GM19372 (cell line): Measurements from ENCODE around the gene PDZD2.
"Not testable (repeated sequence)": the region's sequence is repeated elsewhere in the genome, so short reads cannot be mapped to it uniquely, and the experiment has no call there.

Experiments
- ATAC-seq: cut with Tn5 transposase; IDR thresholded peaks from one replicate; pipeline ENCODE4 v1.9.1; 2021; ENCODE audit warnings: mild to moderate bottlenecking, low read depth, moderate library complexity; ENCODE audit not compliant: unreplicated experiment

Gene PDZD2

DNA sequence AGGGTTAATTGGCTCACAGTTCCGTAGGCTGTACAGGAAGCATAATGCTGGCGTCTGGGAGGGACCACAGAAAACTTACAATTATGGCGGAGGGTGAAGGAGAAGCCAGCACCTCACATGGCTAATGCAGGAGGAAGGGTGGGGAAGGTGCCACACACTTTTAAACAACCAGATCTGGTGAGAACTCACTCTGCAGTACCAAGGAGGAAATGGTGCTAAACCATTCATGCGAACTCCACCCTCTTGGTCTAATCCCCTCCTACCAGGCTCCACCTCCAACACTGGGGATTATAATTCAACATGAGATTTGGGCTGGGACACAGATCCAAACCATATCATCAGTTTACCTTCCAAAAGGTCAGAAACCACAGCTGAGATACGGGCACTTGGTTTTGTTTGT is 122.9 kb downstream of the PDZD2 start:
- ATAC-seq: no peak

DNA sequence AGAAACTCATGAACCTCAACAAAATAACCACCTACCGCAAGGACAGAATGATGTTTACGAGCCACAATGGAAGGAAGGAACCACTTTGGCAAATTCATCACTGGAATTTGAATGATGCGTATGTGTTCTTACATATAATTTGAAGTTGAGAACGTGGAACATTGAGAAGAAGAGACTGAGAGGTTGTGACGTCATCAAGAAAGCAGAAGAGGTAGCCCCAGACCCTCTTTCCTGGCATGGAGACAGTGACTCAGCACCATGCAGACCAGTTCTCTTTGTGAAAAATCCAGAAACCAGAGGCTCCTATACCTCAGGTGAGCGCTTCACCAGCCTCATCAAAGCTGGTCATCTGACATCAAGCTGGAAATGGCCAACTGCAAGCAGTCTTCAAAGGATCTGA is 124.5 kb downstream of the PDZD2 start:
- ATAC-seq: no peak

DNA sequence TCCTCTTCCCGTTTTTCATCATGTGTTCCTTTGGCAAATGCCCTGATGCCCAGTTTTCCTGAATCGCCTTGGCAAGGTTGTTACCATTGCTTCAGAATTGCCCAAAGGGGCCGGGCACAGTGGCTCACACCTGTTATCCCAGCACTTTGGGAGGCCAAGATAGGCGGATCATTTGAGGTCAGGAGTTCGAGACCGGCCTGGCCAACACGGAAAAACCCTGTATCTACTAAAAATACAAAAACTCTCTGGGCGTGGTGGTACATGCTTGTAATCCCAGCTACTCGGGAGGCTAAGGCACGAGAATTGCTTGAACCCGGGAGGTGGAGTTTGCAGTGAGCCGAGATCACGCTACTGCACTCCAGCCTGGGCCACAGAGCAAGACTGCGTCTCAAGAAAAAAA is 125.8 kb downstream of the PDZD2 start:
- ATAC-seq: not testable (repeated sequence)

DNA sequence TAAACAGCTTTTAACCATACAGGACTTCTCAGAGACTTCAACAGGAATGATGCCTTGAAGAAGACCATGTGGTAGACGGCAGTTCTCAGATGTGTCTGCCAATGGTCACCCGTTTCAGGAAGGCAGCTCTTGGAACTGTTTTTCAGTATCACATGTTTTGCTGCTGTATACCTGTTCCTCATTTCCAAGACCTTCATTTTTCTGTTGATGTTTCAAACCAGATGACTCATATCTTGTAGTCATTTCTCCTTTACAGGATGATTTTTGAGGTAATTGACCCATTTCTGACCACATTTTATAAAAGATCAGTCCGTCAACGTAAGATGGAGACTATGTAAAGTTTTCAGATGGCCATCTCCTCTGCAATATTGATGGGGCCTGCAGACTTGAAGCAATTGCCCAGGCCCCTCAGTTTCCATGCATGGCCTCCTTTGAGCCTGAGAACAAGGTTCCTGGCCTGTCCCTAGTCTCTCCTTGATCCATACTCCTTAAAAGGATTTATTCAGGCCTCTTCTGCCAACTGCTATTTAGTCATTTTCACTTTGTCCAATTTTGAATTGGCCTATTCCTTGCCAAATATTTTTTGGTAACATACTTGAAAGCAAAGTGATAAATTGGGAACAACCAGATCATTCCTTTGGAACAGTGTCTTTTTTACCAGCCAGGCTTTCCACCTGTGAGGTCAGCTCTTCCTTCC is 128.6 kb downstream of the PDZD2 start:
- ATAC-seq: no peak

DNA sequence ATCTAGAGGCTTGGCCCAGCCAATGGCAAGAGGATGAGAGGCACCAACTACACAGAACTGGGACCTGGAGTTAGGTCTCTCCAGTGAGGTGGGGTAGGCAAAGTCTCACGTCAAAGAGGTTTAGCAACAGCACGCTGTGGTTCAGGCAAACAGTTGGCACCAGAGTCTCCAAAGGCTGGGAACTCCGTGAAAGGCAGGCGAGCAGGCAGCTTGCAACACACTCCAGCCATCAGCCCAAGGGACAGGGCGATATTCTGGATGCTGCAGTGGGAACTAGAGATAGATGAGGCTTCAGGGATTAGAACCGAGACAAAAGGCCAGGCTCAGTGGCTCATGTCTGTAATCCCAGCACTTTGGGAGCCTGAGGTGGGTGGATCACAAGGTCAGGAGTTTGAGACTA is 129.1 kb downstream of the PDZD2 start:
- ATAC-seq: no peak

DNA sequence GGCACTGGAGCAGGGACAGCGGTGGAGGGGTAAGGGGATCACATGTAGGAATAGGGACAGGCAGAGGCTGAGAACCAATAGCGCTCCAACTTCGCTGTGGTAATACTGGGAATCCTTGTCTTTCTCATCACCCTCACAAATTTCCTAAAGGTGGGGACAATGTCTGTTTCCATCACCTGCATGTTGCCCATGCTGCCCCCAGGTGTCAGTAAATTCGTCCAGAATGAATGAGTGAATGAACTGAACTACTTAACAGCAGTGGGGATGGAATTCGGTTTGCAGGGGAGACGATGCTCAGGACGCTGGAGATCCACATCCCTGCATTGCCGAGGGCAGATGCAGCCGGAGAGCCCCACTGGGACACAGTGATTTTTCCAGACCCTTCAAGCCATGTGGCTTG is 129.9 kb downstream of the PDZD2 start:
- ATAC-seq: no peak

DNA sequence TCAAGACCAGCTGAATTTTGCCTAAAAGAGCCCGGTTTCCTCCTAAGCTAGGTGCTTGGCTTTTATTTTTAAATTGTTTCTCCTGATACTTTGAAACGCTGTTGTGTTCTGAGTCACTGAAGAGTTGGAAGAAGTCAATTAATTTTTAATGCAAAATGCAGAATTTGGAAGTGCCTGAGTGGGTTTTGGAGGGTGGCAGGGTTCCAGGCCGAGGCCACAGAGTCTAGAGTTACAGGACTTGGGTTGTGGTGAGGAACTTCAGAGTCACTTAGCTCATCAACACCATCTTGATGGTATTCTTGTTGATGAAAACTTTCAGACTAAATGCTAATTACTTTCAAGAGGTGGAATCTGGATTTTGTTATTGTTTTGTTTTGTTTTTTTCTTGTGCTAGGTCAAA is 130.6 kb downstream of the PDZD2 start:
- no peak for ATAC-seq

DNA sequence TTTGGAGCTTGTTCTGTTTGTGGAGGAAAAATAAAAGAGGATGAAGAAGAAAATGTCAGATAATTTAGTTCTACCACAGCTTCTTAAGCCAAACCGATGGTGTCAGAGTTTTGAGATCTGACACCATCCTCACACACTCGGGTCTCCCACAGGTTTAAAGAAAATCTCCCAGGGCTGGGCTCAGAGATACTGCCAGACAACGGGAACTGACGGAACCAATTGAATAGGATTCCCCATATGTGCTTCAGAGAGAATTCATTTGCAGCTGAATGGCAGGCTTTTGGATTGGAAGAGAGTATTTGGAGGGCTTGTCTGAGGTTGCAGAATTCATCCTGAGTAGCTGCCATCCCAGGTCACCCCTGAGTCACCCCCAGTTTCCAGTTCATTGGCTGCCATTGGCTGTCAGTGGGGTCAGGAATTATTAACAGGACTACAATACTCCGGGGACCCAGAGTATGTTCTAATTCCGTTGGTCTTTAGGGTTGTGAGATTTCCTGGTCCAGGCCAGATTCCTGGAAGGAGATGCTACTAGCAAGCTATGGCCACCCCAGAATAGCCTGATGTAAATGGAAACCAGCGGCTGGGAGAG is 131.3 kb downstream of the PDZD2 start:
- ATAC-seq: no peak

DNA sequence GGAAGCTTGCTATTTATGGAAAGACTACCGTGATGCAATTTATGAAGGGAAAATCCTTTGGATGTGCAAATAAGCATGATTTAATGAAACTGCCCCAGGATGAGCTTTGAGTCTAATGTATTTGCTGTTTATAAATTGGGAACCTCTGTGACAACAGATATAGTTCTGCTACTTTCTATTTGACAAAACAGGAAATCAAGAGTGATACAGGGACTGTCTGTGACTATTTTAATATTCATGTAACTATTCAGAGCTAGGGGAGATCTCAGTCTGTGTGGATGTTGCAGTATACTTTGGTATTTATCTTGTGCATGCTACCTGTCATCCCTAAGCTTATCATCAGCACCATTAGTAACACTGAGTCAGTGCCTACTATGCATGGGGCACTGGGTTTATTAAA is 132.1 kb downstream of the PDZD2 start:
- ATAC-seq: peak; percentile 81

DNA sequence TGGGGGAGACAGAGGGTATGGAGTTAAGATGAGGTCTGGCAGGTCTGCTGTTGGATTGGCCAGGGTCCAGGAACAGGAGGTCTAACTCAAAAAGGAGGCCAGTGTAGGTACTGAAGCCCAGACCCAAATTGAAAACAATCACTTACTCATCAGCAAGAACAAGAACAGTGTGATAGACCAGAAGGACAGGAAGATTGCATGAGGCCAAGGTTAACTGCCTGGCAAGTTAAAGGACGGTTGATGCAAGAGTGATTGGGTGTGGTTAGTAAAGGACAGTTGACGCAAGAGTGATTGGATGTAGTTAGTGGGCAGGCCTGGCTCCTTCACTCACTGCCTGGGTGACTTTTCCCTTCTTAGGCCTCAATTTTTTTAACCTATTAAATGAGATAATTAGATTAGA is 132.6 kb downstream of the PDZD2 start:
- peak; percentile 9 for ATAC-seq

DNA sequence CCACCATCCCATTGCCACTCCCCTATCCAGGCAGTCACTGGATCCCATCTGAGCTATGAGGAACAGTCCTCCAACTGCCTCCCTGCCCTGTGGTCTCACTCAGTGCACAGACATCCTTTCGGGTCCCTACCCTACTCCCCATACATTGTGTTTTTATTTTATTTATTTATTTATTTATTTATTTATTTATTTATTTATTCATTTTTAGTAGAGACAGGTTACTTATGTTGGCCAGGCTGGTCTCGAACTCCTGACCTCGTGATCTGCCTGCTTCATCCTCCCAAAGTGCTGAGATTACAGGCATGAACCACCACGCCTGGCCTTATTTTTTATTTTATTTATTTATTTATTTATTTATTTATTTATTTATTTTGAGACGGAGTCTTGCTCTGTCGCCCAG is 137.4 kb downstream of the PDZD2 start:
- ATAC-seq: not testable (repeated sequence)

DNA sequence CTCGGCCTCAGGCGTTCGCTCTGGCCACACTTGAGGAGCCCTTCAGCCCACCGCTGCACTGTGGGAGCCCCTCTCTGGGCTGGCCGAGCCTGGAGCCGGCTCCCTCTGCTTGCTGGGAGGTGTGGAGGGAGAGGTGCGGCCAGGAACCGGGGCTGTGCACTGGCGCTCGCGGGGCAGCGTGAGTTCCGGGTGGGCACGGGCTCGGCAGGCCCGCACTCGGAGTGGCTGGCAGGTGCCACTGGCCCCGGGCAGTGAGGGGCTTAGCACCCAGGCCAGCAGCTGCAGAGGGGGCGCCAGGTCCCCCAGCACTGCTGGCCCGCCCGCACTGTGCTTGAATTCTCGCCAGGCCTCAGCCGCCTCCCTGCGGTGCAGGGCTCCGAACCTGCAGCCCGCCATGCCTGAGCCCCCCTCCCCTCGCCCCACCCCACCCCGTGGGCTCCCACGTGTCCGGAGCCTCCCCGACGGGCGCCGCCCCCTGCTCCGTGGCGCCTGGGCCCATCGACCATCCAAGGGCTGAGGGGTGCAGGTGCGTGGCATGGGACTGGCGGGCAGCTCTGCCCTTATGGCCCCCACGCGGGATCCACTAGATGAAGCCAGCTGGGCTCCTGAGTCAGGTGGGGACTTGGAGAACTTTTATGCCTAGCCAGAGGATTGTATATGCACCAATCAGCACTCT is 138.2 kb downstream of the PDZD2 start:
- ATAC-seq: no peak

DNA sequence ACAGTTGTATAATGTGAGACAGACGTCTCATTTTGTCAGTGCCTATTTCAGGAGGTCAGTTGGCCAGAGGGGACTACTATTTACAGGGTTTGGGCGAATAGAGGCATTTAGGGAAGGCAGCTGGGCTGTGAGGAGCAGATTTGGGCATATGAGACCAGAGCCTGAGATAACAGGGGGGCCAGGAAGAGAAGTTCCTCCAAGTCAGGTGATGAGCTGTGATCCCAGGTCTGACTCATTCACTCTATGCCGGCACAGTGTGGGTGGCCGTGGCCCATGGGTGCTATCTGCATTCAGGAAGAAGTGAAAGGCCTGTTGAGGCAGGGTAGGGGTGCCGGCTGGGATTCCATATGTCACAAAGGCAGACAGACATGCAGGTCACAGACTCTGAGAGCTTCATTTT is 142.8 kb downstream of the PDZD2 start:
- no peak for ATAC-seq

DNA sequence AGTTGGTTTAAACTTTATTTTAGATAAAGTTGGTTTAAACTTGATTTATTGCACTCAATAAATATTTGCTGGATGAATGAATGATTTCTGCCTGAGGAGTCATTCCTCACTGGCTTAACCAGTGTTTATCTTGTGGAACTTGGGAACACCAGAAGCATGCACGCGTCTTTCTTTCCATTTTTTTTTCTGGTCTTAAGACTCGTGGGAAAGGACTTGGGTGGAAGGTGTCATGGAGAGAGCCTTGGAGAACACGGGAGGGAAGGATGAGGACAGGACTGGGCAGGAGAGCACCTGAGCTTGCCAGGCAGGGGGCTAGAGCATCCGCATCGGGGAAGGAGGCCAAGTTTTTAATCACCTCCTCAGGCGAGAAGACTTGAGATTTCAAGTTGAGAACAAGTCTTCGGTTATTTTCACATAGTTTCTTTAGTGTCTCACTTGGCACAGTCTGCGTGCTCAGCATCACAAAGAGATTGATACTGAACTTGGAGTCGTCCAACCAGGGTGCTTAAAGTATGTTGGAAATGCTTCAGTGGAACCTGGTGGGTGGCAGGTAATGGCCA is 144.2 kb downstream of the PDZD2 start:
- no peak for ATAC-seq

DNA sequence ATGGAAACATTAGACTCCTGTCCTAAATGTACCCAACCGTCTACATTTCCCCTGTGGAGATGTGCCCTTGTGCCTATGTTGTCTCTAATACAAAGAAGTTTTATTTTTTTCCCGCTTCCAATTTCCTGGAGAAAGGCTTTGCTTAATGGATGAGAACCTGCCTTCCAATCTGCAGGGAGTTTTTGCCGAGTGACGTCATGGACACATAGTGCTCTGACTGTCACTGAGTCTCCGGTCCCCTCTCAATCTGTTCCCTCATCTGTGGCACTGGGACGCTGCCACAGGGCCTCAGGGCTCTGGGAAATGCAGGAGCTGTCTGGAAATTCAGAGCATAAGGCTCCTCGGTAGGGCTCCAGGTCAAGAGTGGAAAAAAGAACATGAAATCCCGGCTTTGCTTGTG is 144.8 kb downstream of the PDZD2 start:
- ATAC-seq: no peak

DNA sequence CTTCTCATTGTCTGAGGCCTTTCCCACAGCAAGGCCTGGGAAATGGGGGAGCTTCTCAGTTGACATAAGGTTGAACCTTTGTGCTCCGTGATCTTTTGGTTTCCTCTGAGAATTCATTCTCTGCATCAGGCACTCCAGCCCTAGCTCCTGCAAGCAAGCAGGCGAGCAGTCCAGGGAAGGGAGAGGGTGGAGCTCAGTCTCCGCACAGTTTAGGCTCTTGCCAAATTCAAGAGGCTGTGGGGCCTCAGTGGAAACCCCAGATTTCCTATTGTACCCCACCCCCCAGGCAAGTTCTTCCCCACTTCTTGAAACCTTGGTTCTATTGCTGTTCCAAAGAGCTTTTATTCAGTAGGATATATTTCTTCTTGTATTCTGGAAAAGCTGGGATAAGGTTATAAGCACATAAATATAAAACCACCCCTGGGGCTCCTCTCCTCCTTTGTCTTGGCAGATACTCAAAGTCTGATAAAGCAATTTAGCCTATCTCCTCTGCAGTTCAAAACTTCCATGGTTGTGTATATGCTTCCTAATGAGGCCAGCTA is 147.2 kb downstream of the PDZD2 start:
- no peak for ATAC-seq

DNA sequence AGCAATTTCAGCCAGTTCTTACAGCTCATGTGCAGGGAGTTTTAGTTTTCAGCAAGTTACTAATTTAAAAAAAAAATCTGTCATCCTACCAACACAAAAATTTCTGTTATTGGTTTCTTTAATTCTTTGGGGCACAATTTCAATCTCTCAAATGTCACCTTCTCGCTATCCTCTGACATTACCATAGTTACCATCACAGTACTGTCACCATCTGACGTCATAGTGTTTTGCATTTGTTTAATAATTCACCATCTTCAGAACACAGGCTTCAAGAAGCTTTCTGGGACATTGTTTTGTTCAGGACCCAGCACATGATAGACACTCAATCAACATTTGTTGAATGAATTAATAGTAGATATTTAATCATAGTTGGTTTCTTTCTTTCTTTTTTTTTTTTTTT is 155.1 kb downstream of the PDZD2 start:
- ATAC-seq: no peak

DNA sequence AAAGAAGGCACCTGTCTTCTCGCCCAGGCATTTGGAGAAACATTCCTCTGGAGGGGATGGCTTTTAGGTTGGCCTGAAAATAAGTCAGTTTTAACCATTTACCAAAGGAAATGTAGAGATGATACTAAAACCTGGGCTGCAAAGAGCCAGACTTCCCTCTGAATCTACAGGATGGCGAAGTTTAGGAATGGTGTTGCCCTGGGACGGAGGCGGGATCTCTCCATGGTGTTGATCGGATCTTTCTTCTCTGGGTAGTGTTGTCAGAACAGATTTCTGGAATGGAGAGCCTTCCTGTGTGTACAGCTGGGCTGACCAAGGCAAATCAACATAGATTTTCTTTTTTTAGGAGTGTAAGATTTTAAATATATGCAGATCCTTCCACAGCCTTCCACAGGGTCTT is 159.2 kb downstream of the PDZD2 start:
- no peak for ATAC-seq

DNA sequence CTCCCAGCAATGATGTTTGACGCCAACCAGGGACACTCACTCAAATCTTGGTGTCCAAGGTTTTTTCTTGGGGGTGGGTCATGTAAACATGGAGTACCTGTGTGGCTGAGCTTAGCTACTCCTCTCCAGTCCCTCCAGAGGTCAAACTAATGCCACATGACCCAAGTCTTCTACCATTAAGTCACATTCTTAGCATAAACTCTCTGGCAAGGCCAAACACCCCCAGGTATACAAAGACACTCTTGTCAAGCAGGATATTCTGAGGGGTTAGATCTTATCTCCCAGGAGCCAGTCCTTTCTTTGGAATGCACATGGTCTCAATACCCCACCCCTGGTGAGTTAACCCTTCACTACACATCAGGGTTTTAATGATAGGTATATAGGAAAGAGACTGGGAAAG is 161.4 kb downstream of the PDZD2 start:
- no peak for ATAC-seq

DNA sequence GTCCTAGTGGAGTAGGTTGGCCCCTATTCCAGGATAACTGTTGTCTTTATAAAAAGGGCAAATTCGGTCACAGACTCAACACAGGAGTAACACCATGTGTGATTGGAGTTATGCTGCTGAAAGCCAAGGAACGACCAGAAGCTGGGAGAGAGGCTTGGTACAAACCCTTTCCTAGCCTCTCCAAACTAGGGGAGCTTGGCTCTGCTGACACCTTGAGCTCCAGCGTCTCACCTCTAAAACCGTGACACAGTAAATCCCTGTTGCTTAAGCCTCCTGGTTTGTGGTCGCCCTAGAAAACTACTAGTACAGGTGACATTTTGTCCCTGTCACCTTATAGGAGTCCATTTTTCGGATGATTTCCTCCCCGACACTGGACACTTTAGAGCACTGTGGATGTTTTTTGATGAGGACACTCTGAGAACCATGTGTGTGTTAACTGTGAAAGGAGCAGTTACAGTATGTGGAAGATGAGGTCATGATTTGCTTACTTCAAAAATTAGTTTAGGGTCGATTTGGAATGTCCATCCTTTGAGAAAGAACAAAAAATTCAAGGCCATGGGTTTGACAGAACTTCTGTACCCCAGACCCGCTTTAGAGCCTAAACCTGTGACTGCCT is 167.0 kb downstream of the PDZD2 start:
- no peak for ATAC-seq

DNA sequence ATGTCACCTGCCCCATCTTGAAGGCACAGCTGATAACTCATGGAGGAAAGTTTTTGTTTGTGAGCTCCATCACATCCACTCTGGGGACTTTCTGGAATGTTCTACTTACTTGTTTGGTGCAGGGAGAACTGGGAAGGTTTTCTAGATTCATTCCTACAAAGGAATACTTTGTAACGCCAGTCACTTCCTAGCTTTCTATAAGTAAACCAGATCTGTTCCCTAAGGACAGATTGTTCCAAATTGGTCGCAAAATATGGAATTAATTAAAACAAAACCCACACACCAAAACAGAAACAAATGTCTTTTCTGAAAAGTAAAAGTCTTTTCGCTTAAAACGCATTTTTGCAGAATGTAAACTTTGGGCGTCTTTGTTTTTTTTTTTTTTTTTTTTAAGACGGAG is 167.6 kb downstream of the PDZD2 start:
- ATAC-seq: no peak
